Right hindlimb (tissue), 1 donor: ENCODE data around the gene QSOX2.
A peak's percentile ranks its signal among the peaks of the same experiment; 100 is the strongest.

ENCODE experiments used
- DNase-seq: peaks from one replicate; pipeline ENCODE4 v3.0.0-alpha.2; 2018

The QSOX2 gene

DNA sequence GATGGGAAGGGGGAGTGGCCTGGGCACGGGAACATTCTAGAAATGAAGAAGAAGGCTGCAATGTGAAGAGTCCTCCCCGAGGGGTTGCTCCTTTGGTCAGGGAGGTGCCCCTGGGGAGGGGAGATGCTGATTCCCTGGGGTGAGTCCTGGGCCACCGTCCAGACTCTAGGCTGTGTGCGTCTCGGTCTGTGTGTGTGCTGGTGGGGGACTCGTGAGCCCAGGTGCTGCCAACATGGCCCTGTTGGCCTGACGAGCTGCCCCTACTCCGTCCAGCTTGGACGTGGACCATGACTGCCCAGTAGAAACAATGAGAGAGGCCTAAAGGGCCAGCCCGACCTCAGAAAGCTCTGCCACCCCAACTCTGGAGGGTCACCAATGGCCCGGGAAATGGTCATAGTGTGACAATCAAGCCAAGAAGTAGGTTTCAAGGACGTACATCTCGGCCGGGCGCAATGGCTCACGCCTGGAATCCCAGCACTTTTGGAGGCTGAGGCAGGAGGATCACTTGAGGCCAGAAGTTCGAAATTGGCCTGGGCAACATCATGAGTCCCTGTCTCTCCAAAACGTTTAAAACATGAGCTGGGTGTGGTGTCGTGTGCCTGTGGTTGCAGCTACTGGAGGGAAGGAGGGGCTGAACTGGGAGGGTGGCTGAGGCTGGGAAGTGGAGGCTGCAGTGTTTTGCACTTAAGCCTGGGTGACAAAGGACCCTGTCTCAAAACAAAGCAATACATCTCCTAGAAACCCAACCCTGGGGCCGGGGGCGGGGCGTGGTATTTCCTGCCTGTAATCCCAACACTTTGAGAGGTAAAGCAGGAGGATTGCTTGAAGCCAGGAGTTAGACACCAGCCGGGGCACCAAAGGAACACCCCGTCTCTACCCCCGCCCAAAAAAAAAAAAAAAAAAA, 57.7 kb downstream of the QSOX2 start:
- no peak for DNase-seq

GRCh38 chr9:136187197-136187596, 58.4 kb downstream of the QSOX2 start:
- no peak for DNase-seq

DNA sequence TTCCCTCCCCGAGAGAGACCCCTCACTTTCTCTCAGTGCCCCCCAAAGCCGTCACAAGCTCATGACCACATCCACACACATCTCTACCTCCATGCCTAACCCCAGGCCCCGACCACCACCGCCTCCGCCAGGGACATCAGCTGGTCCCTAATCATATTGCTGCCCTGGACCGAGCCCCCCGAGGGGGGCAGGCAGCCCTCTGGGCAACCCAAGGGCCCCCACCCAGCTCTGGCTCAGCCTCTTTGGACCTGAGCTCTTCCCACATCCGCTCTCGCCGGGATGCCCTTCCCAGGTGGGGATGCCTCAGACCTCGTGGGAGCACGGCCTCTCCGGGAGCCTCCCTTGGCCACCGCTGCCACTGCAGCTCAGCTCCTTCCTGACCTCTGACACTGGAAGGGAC, 59.2 kb downstream of the QSOX2 start:
- no peak for DNase-seq

DNA sequence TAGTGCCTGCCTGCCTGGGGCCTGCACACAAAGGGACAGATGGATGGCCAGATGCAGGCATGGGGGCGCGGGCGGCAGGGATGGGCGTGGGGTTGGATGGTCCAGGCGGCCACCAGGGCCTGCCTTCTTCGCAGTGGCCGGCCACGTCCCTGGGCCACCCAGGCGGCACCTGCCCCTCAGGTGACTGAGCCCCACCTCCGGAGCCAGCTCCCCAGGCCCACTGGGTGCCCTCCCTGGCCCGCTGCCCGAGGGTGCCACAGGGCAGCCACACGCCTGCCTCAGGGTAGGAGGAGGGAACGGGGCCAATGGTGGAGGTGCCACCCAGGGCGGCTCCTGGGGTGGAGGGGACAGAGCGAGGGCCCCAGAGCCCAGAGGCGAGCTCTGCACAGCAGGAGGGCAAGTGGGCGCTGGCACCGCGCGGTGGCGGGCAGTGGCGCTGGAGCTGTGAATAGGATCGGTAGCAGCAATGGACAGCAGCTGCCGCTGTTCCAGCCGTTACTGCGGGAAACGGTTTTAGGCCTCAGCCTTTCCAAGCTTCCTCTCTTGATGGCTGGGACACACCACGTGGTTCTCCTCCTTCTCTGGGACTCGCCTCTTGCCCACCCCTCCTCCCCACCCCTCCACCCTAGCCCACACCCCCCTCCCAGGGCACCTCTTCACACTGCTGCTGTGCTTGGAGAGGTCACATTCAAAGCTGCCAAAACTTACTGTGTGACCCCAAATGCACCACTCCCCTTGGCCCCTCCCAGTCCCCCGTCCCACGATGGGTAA, 59.8 kb downstream of the QSOX2 start:
- DNase-seq: no peak

DNA sequence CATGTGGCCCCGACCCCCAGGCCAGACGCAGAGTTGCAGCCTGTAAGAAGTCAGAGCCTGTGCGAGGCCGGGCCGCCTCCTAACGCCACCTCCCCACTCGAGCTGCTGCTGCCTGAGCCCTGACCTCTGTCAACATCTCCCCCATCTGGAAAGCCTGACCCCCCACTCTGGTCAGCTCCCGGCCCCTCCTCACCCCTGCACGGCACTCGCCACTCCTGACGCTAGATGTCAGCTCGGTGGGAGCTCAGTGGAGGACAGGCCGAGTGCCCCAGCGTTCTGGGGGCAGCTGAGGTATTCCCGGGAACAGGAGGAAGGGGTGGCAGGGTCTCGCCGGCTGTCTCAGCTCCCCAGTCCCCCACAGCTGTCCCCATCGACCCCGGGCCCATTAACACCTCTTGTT, 60.5 kb downstream of the QSOX2 start:
- no peak for DNase-seq

DNA sequence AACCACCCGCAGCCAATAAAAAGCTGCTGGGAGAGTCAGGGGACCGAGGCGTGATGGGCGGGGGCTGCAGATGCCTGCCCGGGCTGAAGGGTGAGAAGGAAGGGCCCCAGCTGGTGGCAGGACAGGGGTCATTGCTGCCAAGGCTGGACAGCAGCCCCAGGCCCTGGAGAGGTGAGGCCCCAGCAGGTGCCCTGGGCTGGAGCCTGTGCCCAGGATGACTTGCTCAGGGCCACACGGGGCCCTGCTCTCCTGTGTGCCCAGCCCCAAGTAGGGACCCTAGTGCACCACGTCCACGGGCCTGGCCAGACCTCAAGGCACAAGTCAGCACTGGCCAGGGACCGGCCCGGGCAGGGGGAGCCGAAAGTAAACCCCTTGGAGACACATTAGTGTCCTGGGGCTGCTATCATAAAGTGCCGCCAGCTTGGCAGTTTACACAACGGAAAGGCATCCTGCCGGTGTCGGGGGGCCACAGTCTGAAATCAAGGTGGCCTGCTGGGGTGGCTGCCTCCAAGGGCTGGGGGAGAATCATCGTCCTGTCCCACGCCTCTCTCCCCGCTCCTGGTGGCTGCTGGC, 62.7 kb downstream of the QSOX2 start:
- no peak for DNase-seq

GRCh38 chr9:136182420-136182787, 63.2 kb downstream of the QSOX2 start:
- no peak for DNase-seq

GRCh38 chr9:136181784-136182419, 63.7 kb downstream of the QSOX2 start:
- no peak for DNase-seq

GRCh38 chr9:136180586-136180985, 65.0 kb downstream of the QSOX2 start:
- DNase-seq: no peak

DNA sequence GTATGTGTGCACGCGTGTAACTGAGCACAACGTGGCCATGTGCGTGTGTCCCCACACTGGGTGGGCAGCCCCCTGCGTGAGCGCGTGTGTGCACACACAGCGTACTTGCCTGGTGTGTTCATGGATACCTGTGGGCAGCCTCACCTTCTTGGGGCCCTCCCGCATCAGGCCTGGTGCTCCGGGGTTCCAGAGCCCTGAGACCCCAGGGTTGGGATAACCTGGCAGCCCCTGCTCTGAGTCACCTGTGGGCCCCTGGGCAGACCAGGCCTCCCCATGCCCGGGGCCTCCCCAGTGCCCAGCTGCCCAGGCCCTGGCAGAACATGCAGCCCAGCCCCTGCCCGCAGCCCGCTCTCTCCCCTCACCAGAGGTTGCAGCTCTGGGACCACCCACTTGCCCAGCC, 65.9 kb downstream of the QSOX2 start:
- DNase-seq: no peak

DNA sequence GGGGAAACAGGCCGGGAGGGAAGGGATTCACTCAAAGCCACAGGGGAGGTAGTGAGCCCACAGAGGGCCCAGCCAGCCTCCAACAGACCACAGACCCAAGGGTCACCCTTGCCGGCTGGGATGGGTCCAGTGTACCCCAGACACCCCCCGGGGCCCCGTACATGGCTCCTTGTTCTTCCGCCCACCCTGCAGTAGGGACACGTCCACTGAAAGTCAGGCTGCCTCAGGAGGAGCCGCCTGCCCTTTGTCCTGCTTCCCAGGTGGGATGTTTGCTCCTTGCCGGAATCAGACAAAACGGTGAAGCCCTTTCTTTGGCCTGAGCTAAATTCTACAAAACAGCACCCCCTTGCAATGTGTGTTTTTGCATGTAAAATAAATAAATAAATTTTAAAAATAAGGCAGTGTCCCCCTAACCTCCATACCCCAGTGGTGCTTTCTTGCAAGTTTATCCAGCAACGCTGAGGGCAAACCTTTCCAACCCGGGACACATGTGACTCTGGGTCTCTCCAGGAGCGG, 66.5 kb downstream of the QSOX2 start:
- no peak for DNase-seq

DNA sequence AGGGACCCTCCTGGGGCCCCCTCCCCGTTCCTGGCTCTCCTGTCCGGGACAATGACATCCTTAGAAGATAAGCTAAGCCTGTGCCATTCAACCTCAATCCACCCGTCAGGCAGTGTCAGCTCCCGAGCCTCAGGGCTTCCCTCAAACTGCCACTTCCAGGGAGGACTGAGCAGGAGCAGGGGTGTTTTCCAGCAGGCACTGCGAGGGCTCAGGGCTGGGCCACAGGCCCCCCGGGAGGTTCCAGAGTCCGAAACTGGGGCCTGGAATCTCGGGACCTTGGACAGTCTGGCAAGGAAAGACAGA, 66.9 kb downstream of the QSOX2 start:
- DNase-seq: no peak

DNA sequence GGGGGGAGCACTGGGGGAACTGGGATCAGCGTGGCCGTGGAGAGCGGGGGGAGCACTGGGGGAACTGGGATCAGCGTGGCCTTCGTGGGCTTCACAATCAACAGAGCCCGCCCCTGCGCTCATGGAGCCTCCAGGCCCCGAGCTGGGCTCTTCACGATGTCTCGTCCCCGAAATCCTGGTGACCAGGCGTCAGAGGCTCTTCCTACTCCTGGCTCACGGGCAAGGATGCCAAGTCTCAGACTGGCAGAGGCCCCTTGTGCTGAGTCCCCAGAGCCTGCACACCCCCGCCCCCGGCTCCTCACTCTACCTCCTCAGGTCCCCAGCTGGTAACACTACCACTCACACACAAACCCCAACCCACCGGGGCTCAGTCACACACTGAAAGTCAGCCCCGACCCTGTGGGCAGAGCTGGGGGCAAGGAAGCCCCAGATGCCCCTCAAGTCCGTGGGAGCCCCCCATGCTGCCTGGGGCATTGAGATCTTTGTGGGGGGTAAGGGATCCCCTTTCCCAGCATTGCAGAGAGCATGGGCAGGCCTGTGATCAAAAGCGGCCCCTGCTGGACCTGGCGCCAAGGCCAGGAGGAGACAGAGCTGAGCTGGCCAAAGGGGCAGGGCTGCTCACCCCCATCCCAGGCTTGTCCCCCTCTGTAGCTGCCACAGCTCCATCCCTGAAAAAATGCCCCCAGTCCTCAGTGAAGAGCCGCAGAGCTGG, 67.4 kb downstream of the QSOX2 start:
- DNase-seq: no peak

GRCh38 chr9:136177224-136177623, 68.4 kb downstream of the QSOX2 start:
- peak; percentile 39 for DNase-seq

DNA sequence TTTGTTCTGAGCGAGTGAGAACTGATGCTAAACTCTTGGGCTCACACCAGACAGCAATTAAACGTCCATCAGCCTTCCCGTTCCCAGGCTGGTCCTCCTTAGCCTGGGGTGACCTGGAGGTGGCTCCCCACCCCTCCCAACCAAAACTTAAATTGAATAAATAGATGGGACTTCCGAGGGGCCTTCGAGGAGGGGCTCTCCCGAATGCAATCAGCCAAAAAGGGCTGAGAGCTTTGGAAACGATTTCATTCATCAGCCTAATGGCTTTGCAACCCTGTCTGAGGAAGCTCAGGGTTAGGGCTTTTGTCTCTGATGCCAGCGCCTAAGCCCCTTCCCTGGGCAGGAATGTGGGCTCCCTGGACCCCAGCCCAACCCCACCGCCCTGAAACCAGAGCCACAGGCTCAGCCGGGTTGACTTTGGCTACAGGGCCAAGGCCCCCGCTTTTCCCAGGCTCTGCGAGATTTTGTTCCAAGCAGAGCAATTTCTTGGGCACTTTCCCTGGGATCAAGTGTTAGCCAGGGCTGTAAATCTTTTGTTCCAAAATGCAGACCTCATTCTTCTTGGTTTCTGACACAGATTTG, 69.9 kb downstream of the QSOX2 start:
- DNase-seq: peak; percentile 64

- DNase-seq: no peak
Observed at GRCh38 chr9:136174779-136175615, 70.6 kb downstream of the QSOX2 start.

GRCh38 chr9:136173648-136174290, 71.8 kb downstream of the QSOX2 start:
- no peak for DNase-seq

- DNase-seq: no peak
Observed at GRCh38 chr9:136172412-136173079, 73.1 kb downstream of the QSOX2 start.

GRCh38 chr9:136171801-136172411, 73.7 kb downstream of the QSOX2 start:
- DNase-seq: no peak
